Large intestine (tissue), 3 donors: ENCODE data around the gene GTPBP6. TPM values are rescaled to one million over a fixed set of nuclear protein-coding genes. Genes with fewer than 3 reads are reported as not detected.
"Not testable (repeated sequence)": the region's sequence is repeated elsewhere in the genome, so short reads cannot be mapped to it uniquely, and the experiment has no call there.

Source experiments
- DNase-seq, 2 donors: peaks; one replicate each; pipeline versions ENCODE4 v3.0.0 to v3.0.0-alpha.2; 2013
- H3K27ac ChIP-seq: one replicate; pipeline ENCODE4 v1.5.1; 2013; ENCODE audit warnings: low read length
- H3K27me3 ChIP-seq: 2 replicates; pipeline ENCODE4 v1.6.1; 2013; ENCODE audit warnings: low read length; ENCODE audit not compliant: control insufficient read depth, insufficient read depth
- H3K36me3 ChIP-seq: 2 replicates; pipeline ENCODE4 v1.6.1; 2013; ENCODE audit warnings: low read length; ENCODE audit not compliant: control insufficient read depth, insufficient read depth
- H3K4me1 ChIP-seq: one replicate; pipeline ENCODE4 v1.6.1; 2013; ENCODE audit warnings: low read length; ENCODE audit not compliant: control insufficient read depth, insufficient read depth
- H3K4me3 ChIP-seq: one replicate; pipeline ENCODE4 v1.5.1; 2013; ENCODE audit warnings: low read length
- H3K9me3 ChIP-seq: one replicate; pipeline ENCODE4 v1.6.1; 2013; ENCODE audit warnings: mild to moderate bottlenecking, low read depth, low read length, moderate library complexity; ENCODE audit not compliant: control insufficient read depth
- WGBS: methylation state at CpG from one replicate; pipeline ENCODE4 v1.1.5; 2013; ENCODE audit warnings: low lambda C conversion rate; ENCODE audit not compliant: insufficient coverage; 5-methylcytosine and 5-hydroxymethylcytosine counted together
- polyA plus RNA-seq: library from polyadenylated mRNA; unstranded; fragments of 120-200 nt; gene quantifications from one replicate; pipeline ENCODE4 v1.2.1, GENCODE V29; 2013

Gene GTPBP6
- polyA plus RNA-seq, 1 donor: 48.5 TPM

DNA sequence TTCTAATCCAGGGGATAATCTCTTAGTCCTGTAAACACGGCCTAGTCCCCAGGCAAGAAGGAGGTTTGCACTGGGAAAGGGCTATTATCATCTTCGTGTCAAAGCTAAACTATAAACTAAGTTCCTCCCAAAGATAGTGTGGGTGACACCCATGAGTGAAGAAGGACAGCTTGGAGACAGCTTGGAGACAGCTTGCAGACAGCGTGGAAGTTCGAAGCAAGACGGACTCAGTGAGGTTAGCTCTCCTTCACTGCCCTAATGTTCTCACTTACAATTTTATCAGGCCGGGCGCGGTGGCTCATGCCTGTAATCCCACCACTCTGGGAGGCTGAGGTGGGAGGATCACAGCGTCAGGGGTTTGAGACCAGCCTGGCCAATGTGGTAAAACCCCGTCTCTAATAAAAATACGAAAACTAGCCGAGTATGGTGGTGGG, 56.7 kb downstream of the GTPBP6 start:
- 60% methylated on average over 1 of the region's 12 CpGs for WGBS
- H3K4me1 ChIP-seq: peaks cover 15% of the 10 kb centered on the region
- no peak overlapping the region for H3K27ac ChIP-seq
- H3K9me3 ChIP-seq: no peaks in the 10 kb centered on the region
- no peak for DNase-seq
- H3K36me3 ChIP-seq: no peaks in the 10 kb centered on the region
- H3K27me3 ChIP-seq: no peaks in the 10 kb centered on the region
- H3K4me3 ChIP-seq: no peak overlapping the region

GRCh38 chrX:261167-261918, 57.3 kb downstream of the GTPBP6 start:
- Histone ChIP-seq H3K27me3 (no peaks in the 10 kb centered on the region), H3K4me3 (no peak overlapping the region), H3K9me3 (no peaks in the 10 kb centered on the region), H3K27ac (no peak overlapping the region), H3K36me3 (no peaks in the 10 kb centered on the region), H3K4me1 (peaks cover 15% of the 10 kb centered on the region)
- peak in 1 of 2 donors; percentile 23 for DNase-seq
- no CpG with 5 or more reads among the region's 32 CpGs for WGBS

GRCh38 chrX:259692-260355, 58.8 kb downstream of the GTPBP6 start:
- 100% methylated on average over 1 of the region's 21 CpGs for WGBS
- DNase-seq: no peak
- H3K27me3 ChIP-seq: no peaks in the 10 kb centered on the region

DNA sequence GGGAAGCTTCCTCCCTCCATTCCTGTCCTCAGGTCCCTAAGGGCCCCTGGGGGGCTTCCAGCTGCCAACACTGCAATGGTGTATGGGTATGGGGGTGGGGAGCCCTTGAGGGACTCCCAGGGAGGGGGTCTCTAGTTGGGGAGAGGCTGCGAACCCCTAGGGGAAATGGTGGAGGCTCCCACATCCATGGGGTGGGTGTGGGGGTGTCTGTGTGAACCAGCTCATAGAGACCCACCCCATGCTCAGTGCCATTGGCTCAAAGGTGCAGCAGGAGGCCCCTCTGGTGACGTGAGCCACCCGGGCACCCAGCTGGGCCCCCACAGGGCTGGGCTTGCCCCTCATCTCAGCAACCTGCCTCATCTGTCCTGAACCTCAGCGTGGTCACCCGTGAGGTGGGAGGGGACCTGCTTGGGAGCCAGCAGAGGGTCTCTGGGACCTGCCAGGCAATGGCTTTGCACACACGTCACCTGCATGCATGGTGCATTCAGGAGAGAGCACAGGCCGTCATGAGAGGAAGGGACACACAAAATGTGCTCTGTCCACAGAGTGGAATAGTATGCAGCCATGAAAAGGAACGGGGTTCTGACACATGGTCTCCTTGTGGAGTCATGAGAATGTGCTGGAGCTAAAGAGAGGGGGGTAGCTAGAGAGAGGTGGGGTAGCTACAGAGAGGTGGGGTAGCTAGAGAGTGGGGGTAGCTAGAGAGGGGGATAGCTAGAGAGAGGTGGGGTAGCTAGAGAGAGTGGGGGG, 60.1 kb downstream of the GTPBP6 start:
- Histone ChIP-seq H3K4me1 (peaks cover 15% of the 10 kb centered on the region), H3K36me3 (no peaks in the 10 kb centered on the region), H3K4me3 (no peak overlapping the region), H3K27ac (no peak overlapping the region), H3K9me3 (peaks cover 12% of the 10 kb centered on the region), H3K27me3 (no peaks in the 10 kb centered on the region)
- no CpG with 5 or more reads among the region's 8 CpGs for WGBS
- DNase-seq: no peak

More at GRCh38 chrX:259692-260355, 58.8 kb downstream of the GTPBP6 start:
- Histone ChIP-seq H3K36me3 (no peaks in the 10 kb centered on the region), H3K27ac (no peak overlapping the region), H3K9me3 (peaks cover 6% of the 10 kb centered on the region), H3K4me3 (no peak overlapping the region), H3K4me1 (peaks cover 15% of the 10 kb centered on the region)

DNA sequence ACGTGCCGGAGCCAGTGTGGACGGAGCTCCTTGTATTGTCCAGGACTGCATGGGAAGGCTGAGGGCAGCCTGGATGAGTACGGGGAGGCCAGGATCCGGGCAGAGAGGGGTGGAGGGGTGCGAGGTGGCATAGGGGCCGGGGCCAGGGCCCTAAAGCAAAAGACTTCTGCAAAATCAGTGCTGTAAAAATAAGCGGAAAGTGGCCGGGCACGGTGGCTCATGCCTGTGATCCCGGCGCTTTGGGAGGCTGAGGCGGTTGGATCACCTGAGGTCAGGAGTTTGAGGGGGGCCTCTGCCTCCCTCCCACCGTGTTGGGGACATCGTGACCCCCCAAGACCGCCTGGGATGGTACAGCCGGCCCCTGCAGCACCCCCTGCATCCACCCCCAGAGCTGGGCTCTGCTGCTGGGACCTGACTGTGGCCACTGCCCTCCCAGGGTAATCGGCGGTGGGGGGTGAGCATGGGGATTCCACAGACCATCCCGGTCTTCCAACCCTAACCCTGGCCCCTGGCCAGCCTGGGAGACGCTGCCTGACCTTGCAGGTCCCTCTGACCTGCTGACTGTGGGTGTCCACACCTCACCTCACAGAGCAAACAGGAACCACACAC, 60.8 kb downstream of the GTPBP6 start:
- Histone ChIP-seq H3K9me3 (peaks cover 13% of the 10 kb centered on the region), H3K27ac (no peak overlapping the region), H3K4me3 (no peak overlapping the region), H3K4me1 (peaks cover 15% of the 10 kb centered on the region), H3K27me3 (no peaks in the 10 kb centered on the region), H3K36me3 (no peaks in the 10 kb centered on the region)
- DNase-seq: no peak
- WGBS: no CpG with 5 or more reads among the region's 21 CpGs

GRCh38 chrX:257054-257453, 61.5 kb downstream of the GTPBP6 start:
- WGBS: no CpG with 5 or more reads among the region's 14 CpGs
- H3K27me3 ChIP-seq, DNase-seq, H3K4me3 ChIP-seq, H3K36me3 ChIP-seq, H3K27ac ChIP-seq: not testable (repeated sequence)
- Histone ChIP-seq H3K9me3 (peaks cover 13% of the 10 kb centered on the region), H3K4me1 (peaks cover 10% of the 10 kb centered on the region)

- WGBS: no CpG with 5 or more reads among the region's 28 CpGs
- peaks cover 13% of the 10 kb centered on the region for H3K9me3 ChIP-seq
- no peak overlapping the region for H3K27ac ChIP-seq
- peaks cover under 1% of the 10 kb centered on the region for H3K4me1 ChIP-seq
- no peaks in the 10 kb centered on the region for H3K36me3 ChIP-seq
- H3K4me3 ChIP-seq: no peak overlapping the region
- DNase-seq: no peak
- H3K27me3 ChIP-seq: no peaks in the 10 kb centered on the region
These were observed 62.7 kb downstream of the GTPBP6 start for GRCh38 chrX:255923-256331.

Other genes with a start within 250 kb of the GTPBP6 start
- 36.4 TPM for gene PLCXD1, start 37.4 kb downstream of the GTPBP6 start, polyA plus RNA-seq
- 15.0 TPM for gene PPP2R3B, start 68.1 kb upstream of the GTPBP6 start, polyA plus RNA-seq